HTERT RPE-1 (cell line): ENCODE measurements around the gene RPS2.
"Not testable (repeated sequence)": the region's sequence is repeated elsewhere in the genome, so short reads cannot be mapped to it uniquely, and the experiment has no call there.

Source experiments
- in situ Hi-C: fragments of 300-500 bp; cut with MboI; formaldehyde crosslinking; loops from 4 replicates; pipeline ENCODE4 v1.14.3; 2020; ENCODE audit warnings: low sequenced_read_pairs

Gene RPS2

GRCh38 chr16:1920727-1921171, 43.9 kb downstream of the RPS2 start:
- in situ Hi-C loops = no loop called here

- in situ Hi-C loops = not testable (repeated sequence)
These were observed 44.5 kb downstream of the RPS2 start for GRCh38 chr16:1920122-1920521.

- in situ Hi-C loops = no loop called here
These were observed 45.2 kb downstream of the RPS2 start for GRCh38 chr16:1919327-1919998.

- in situ Hi-C loops = no loop called here
These were observed 46.0 kb downstream of the RPS2 start, which contains the start of gene HS3ST6 for GRCh38 chr16:1918351-1919326. Gene HS3ST6, minus strand, starts transcription at chr16:1918415. Its CDS starts 92 bp downstream, at chr16:1918323.

- in situ Hi-C loops = no loop called here
These were observed 46.8 kb downstream of the RPS2 start for GRCh38 chr16:1917665-1918350.

GRCh38 chr16:1917056-1917664, 47.5 kb downstream of the RPS2 start:
- in situ Hi-C loops = no loop called here

- in situ Hi-C loops = no loop called here
These were observed 48.0 kb downstream of the RPS2 start for GRCh38 chr16:1916640-1916990.

- in situ Hi-C loops = no loop called here
These were observed 48.6 kb downstream of the RPS2 start for GRCh38 chr16:1915732-1916639.

GRCh38 chr16:1914988-1915387, 49.6 kb downstream of the RPS2 start:
- in situ Hi-C loops = no loop called here

GRCh38 chr16:1914084-1914608, 50.5 kb downstream of the RPS2 start:
- in situ Hi-C loops = no loop called here

GRCh38 chr16:1913327-1914083, 51.1 kb downstream of the RPS2 start:
- in situ Hi-C loops = no loop called here

GRCh38 chr16:1912215-1912543, 52.4 kb downstream of the RPS2 start:
- in situ Hi-C loops = no loop called here
